ENCODE results near the gene ITGB2.

The ITGB2 gene

GRCh38 chr21:44939532-44940115 is 18.9 kb upstream of the ITGB2 start, which contains the start of gene SLX9:
Gene SLX9 (plus strand): TSS chr21:44940029. CDS start chr21:44940058, 29 bp downstream.
- H2AK5ac ChIP-seq (ENCODE audit: low read depth, low read length), result peak within 1 kb of the TSS; percentile 71
- peaks cover 7 to 14% of the 10 kb centered on the region in 2 donors for H3K4me1 ChIP-seq (ENCODE audit: control insufficient read depth in 2 of 2, insufficient read depth in 1 of 2, low read depth in 1 of 2, low read length in 2 of 2)
- H3K14ac ChIP-seq (ENCODE audit: low read length), result no peak within 1 kb of the TSS
- peak within 1 kb of the TSS; percentile 97 to 99 for H3K4me3 ChIP-seq (ENCODE audit: low read length in 2 of 2)
- WGBS, 2 donors (ENCODE audit: extremely low coverage in 2 of 2, insufficient read length in 2 of 2, insufficient replicate concordance in 1 of 2), result no CpG with 5 or more reads among the region's 69 CpGs
- H2BK15ac ChIP-seq (ENCODE audit: low read length), result peak within 1 kb of the TSS; percentile 54
- peak within 1 kb of the TSS; percentile 96 for H3K18ac ChIP-seq (ENCODE audit: low read length)
- H3K79me1 ChIP-seq (ENCODE audit: low read depth, low read length), result peaks cover 16% of the 10 kb centered on the region
- H3K4ac ChIP-seq (ENCODE audit: low read length), result no peak within 1 kb of the TSS
- no peak within 1 kb of the TSS for H3K27ac ChIP-seq (replicated peaks; ENCODE audit: low read length)
- no peak within 1 kb of the TSS for H4K91ac ChIP-seq (ENCODE audit: low read depth, low read length, poor library complexity)
- no peak within 1 kb of the TSS for H2BK12ac ChIP-seq (ENCODE audit: low read length)
- peak within 1 kb of the TSS; percentile 96 for H2AFZ ChIP-seq (ENCODE audit: low read length)
- H3K9ac ChIP-seq (ENCODE audit: low read depth, low read length, poor library complexity), result peak within 1 kb of the TSS; percentile 79
- H3K23ac ChIP-seq (ENCODE audit: low read depth, low read length, poor library complexity), result peak within 1 kb of the TSS; percentile 97
- peaks cover 18 to 30% of the 10 kb centered on the region in 2 donors for H3K36me3 ChIP-seq (replicated peaks in 1 of 2; ENCODE audit: control insufficient read depth in 2 of 2, insufficient read depth in 2 of 2, low read length in 2 of 2)
- peak within 1 kb of the TSS; percentile 54 for H2BK5ac ChIP-seq (ENCODE audit: low read length)
- peak; percentile 78 for DNase-seq (ENCODE audit: low spot score)
- no peaks in the 10 kb centered on the region for H3K9me3 ChIP-seq (replicated peaks in 1 of 2; ENCODE audit: control insufficient read depth in 2 of 2, insufficient read depth in 1 of 2, low read depth in 1 of 2, low read length in 2 of 2)
- peak within 1 kb of the TSS; percentile 67 for H3K4me2 ChIP-seq (ENCODE audit: insufficient read depth, low read length, poor library complexity, severe bottlenecking)
- H2BK120ac ChIP-seq (ENCODE audit: low read depth, low read length), result no peak within 1 kb of the TSS
- H3K27me3 ChIP-seq (ENCODE audit: control insufficient read depth in 3 of 3, insufficient read depth in 3 of 3, low read depth in 1 of 3, low read length in 3 of 3), result no peaks in the 10 kb centered on the region
- no peak within 1 kb of the TSS for H4K8ac ChIP-seq (ENCODE audit: low read depth, low read length)

GRCh38 chr21:44938772-44939531 is 18.3 kb upstream of the ITGB2 start:
- H3K9me3 ChIP-seq (replicated peaks in 1 of 2; ENCODE audit: control insufficient read depth in 2 of 2, insufficient read depth in 1 of 2, low read depth in 1 of 2, low read length in 2 of 2), result no peaks in the 10 kb centered on the region
- H3K36me3 ChIP-seq (replicated peaks in 1 of 2; ENCODE audit: control insufficient read depth in 2 of 2, insufficient read depth in 2 of 2, low read length in 2 of 2), result peaks cover 12 to 24% of the 10 kb centered on the region in 2 donors
- H4K91ac ChIP-seq (ENCODE audit: low read depth, low read length, poor library complexity), result no peak overlapping the region
- H3K79me1 ChIP-seq (ENCODE audit: low read depth, low read length), result peaks cover 16% of the 10 kb centered on the region
- DNase-seq (ENCODE audit: low spot score), result no peak
- no peak overlapping the region for H4K8ac ChIP-seq (ENCODE audit: low read depth, low read length)
- no peak overlapping the region for H2BK120ac ChIP-seq (ENCODE audit: low read depth, low read length)
- peaks cover 7 to 14% of the 10 kb centered on the region in 2 donors for H3K4me1 ChIP-seq (ENCODE audit: control insufficient read depth in 2 of 2, insufficient read depth in 1 of 2, low read depth in 1 of 2, low read length in 2 of 2)
- peak overlapping the region; percentile 8 for H2AK5ac ChIP-seq (ENCODE audit: low read depth, low read length)
- H3K14ac ChIP-seq (ENCODE audit: low read length), result no peak overlapping the region
- H2BK5ac ChIP-seq (ENCODE audit: low read length), result no peak overlapping the region
- no peak overlapping the region for H3K27ac ChIP-seq (replicated peaks; ENCODE audit: low read length)
- peak overlapping the region; percentile 67 for H3K4me2 ChIP-seq (ENCODE audit: insufficient read depth, low read length, poor library complexity, severe bottlenecking)
- no peak overlapping the region for H3K4ac ChIP-seq (ENCODE audit: low read length)
- H3K23ac ChIP-seq (ENCODE audit: low read depth, low read length, poor library complexity), result no peak overlapping the region
- H3K18ac ChIP-seq (ENCODE audit: low read length), result peak overlapping the region; percentile 96
- H3K4me3 ChIP-seq (ENCODE audit: low read length in 2 of 2), result peak overlapping the region; percentile 97 to 99
- H2AFZ ChIP-seq (ENCODE audit: low read length), result peak overlapping the region; percentile 96
- peaks cover 0 to 3% (median 0%) of the 10 kb centered on the region in 3 experiments for H3K27me3 ChIP-seq (ENCODE audit: control insufficient read depth in 3 of 3, insufficient read depth in 3 of 3, low read depth in 1 of 3, low read length in 3 of 3)
- no peak overlapping the region for H3K9ac ChIP-seq (ENCODE audit: low read depth, low read length, poor library complexity)
- WGBS, 2 donors (ENCODE audit: extremely low coverage in 2 of 2, insufficient read length in 2 of 2, insufficient replicate concordance in 1 of 2), result no CpG with 5 or more reads among the region's 18 CpGs
- H2BK12ac ChIP-seq (ENCODE audit: low read length), result no peak overlapping the region
- H2BK15ac ChIP-seq (ENCODE audit: low read length), result no peak overlapping the region

- no peak overlapping the region for H4K8ac ChIP-seq (ENCODE audit: low read depth, low read length)
- no peak for DNase-seq (ENCODE audit: low spot score)
- no peak overlapping the region for H2BK120ac ChIP-seq (ENCODE audit: low read depth, low read length)
- no peak overlapping the region for H3K14ac ChIP-seq (ENCODE audit: low read length)
- no peak overlapping the region for H3K27ac ChIP-seq (replicated peaks; ENCODE audit: low read length)
- no peak overlapping the region for H2BK12ac ChIP-seq (ENCODE audit: low read length)
- no peaks in the 10 kb centered on the region for H3K36me3 ChIP-seq (replicated peaks in 1 of 2; ENCODE audit: control insufficient read depth in 2 of 2, insufficient read depth in 2 of 2, low read length in 2 of 2)
- H3K4me2 ChIP-seq (ENCODE audit: insufficient read depth, low read length, poor library complexity, severe bottlenecking), result no peak overlapping the region
- H2BK15ac ChIP-seq (ENCODE audit: low read length), result no peak overlapping the region
- H3K18ac ChIP-seq (ENCODE audit: low read length), result no peak overlapping the region
- no peak overlapping the region for H2AK5ac ChIP-seq (ENCODE audit: low read depth, low read length)
- H3K9ac ChIP-seq (ENCODE audit: low read depth, low read length, poor library complexity), result no peak overlapping the region
- peaks cover 4% of the 10 kb centered on the region for H3K79me1 ChIP-seq (ENCODE audit: low read depth, low read length)
- H3K9me3 ChIP-seq (replicated peaks in 1 of 2; ENCODE audit: control insufficient read depth in 2 of 2, insufficient read depth in 1 of 2, low read depth in 1 of 2, low read length in 2 of 2), result no peaks in the 10 kb centered on the region
- H3K4ac ChIP-seq (ENCODE audit: low read length), result no peak overlapping the region
- peaks cover 21 to 37% (median 28%) of the 10 kb centered on the region in 3 experiments for H3K27me3 ChIP-seq (ENCODE audit: control insufficient read depth in 3 of 3, insufficient read depth in 3 of 3, low read depth in 1 of 3, low read length in 3 of 3)
- no peak overlapping the region for H3K23ac ChIP-seq (ENCODE audit: low read depth, low read length, poor library complexity)
- H2AFZ ChIP-seq (ENCODE audit: low read length), result no peak overlapping the region
- H2BK5ac ChIP-seq (ENCODE audit: low read length), result peak overlapping the region; percentile 42
- H3K4me1 ChIP-seq (ENCODE audit: control insufficient read depth in 2 of 2, insufficient read depth in 1 of 2, low read depth in 1 of 2, low read length in 2 of 2), result peaks cover 2 to 18% of the 10 kb centered on the region in 2 donors
- no peak overlapping the region for H3K4me3 ChIP-seq (ENCODE audit: low read length in 2 of 2)
- no CpG with 5 or more reads among the region's 10 CpGs for WGBS, 2 donors (ENCODE audit: extremely low coverage in 2 of 2, insufficient read length in 2 of 2, insufficient replicate concordance in 1 of 2)
- H4K91ac ChIP-seq (ENCODE audit: low read depth, low read length, poor library complexity), result no peak overlapping the region
These were observed 14.8 kb upstream of the ITGB2 start for GRCh38 chr21:44935533-44935927.
